Small intestine (tissue), 7 donors: ENCODE results near the gene TNFRSF8. TPM values are rescaled to one million over a fixed set of nuclear protein-coding genes. Genes with fewer than 3 reads are reported as not detected.

ENCODE experiments used
- DNase-seq, 2 donors: peaks; one replicate each; pipeline versions ENCODE4 v3.0.0 to v3.0.0-alpha.2; 2013
- FAIRE-seq: peaks from 2 replicates; lab custom pipeline; 2012; peaks lifted over from hg19 to GRCh38; lab: Jason Lieb, UNC
- H3K27ac ChIP-seq, 3 donors: one replicate each; pipeline ENCODE4 v1.5.1; 2013; ENCODE audit warnings: low read length in 2 of 3, mild to moderate bottlenecking in 2 of 3, control low read depth in 1 of 3, inconsistent platforms in 1 of 3, low read depth in 1 of 3, moderate library complexity in 1 of 3
- H3K27me3 ChIP-seq, 3 donors: one replicate each; pipeline ENCODE4 v1.6.1; 2013; ENCODE audit warnings: low read length in 3 of 3, inconsistent platforms in 1 of 3; ENCODE audit not compliant: control insufficient read depth in 3 of 3, insufficient read depth in 3 of 3
- H3K36me3 ChIP-seq, 3 donors: one replicate each; pipeline ENCODE4 v1.6.1; 2013; ENCODE audit warnings: low read length in 3 of 3, inconsistent platforms in 1 of 3, low read depth in 1 of 3, mild to moderate bottlenecking in 1 of 3, moderate library complexity in 1 of 3; ENCODE audit not compliant: control insufficient read depth in 3 of 3, insufficient read depth in 2 of 3
- H3K4me1 ChIP-seq, 3 donors: one replicate each; pipeline ENCODE4 v1.6.1; 2013; ENCODE audit warnings: low read length in 2 of 3, inconsistent platforms in 1 of 3, low read depth in 1 of 3, mild to moderate bottlenecking in 1 of 3, moderate library complexity in 1 of 3; ENCODE audit not compliant: control insufficient read depth in 3 of 3, insufficient read depth in 2 of 3
- H3K4me3 ChIP-seq, 3 donors: one replicate each; pipeline ENCODE4 v1.5.1; 2013; ENCODE audit warnings: low read length in 3 of 3, control low read depth in 1 of 3, inconsistent platforms in 1 of 3, low read depth in 1 of 3, mild to moderate bottlenecking in 1 of 3, moderate library complexity in 1 of 3
- H3K9me3 ChIP-seq, 2 donors: one replicate each; pipeline ENCODE4 v1.6.1; 2013; ENCODE audit warnings: low read depth in 1 of 2, low read length in 1 of 2; ENCODE audit not compliant: control insufficient read depth in 2 of 2, insufficient read depth in 1 of 2
- WGBS, 3 donors: extraction: QIAGEN DNeasy Blood & Tissue Kit; methylation state at CpG; one replicate each; pipeline ENCODE4 v1.1.7; 2013; 5-methylcytosine and 5-hydroxymethylcytosine counted together
- polyA plus RNA-seq, 4 donors: library from polyadenylated mRNA; stranded (reverse) in 3 of 4; unstranded in 1 of 4; fragments of 200-250 nt in 3 of 4; fragments of 120-200 nt in 1 of 4; gene quantifications; one replicate each; pipeline versions ENCODE4 v1.2.1 to v1.2.3, GENCODE V29; 2013
- donor health status: healthy with polysubstance abuse.
- donor health status: control.
- donor health status: control.
- donor health status: Bipolar disorder and iron deficiency.
- donor health status: healthy.

Gene TNFRSF8
- polyA plus RNA-seq, 4 donors: 0.10 to 2.1 (median 0.54) TPM; not detected in 1

GRCh38 chr1:12173631-12174121 is 110.6 kb downstream of the TNFRSF8 start:
- DNase-seq (peak in 1 of 2 donors; percentile 74), FAIRE-seq (no peak)
- H3K27ac ChIP-seq: peak overlapping the region; percentile 28 to 72 (median 56)
- no peaks in the 10 kb centered on the region for H3K27me3 ChIP-seq
- H3K36me3 ChIP-seq: peaks cover 0 to 27% (median 0%) of the 10 kb centered on the region in 3 donors
- no peak overlapping the region for H3K4me3 ChIP-seq
- 45 to 77% (median 55%) methylated on average over 10 to 11 of the region's 11 CpGs for WGBS, 3 donors
- no peaks in the 10 kb centered on the region for H3K9me3 ChIP-seq
- H3K4me1 ChIP-seq: peaks cover 3 to 20% (median 8%) of the 10 kb centered on the region in 3 donors

- no peak overlapping the region for H3K4me3 ChIP-seq
- H3K4me1 ChIP-seq: peaks cover 3 to 20% (median 3%) of the 10 kb centered on the region in 3 donors
- H3K9me3 ChIP-seq: no peaks in the 10 kb centered on the region
- peaks cover 0 to 29% (median 0%) of the 10 kb centered on the region in 3 donors for H3K36me3 ChIP-seq
- H3K27ac ChIP-seq: peak overlapping the region; percentile 41 to 65 (median 50)
- WGBS, 3 donors: 63 to 82% (median 68%) methylated on average over 16 to 17 of the region's 17 CpGs
- no peaks in the 10 kb centered on the region for H3K27me3 ChIP-seq
- FAIRE-seq: no peak
- DNase-seq: peak in 1 of 2 donors; percentile 62
Observed at GRCh38 chr1:12174924-12175810, 112.1 kb downstream of the TNFRSF8 start.

GRCh38 chr1:12176298-12177118 is 113.4 kb downstream of the TNFRSF8 start:
- H3K9me3 ChIP-seq: no peaks in the 10 kb centered on the region
- WGBS, 3 donors: 79 to 82% (median 81%) methylated on average over 6 of the region's 6 CpGs
- no peak overlapping the region for H3K4me3 ChIP-seq
- DNase-seq: no peak
- H3K27ac ChIP-seq: peak overlapping the region in 1 of 3 donors; percentile 0
- no peak for FAIRE-seq
- H3K4me1 ChIP-seq: peaks cover 3 to 23% (median 3%) of the 10 kb centered on the region in 3 donors
- no peaks in the 10 kb centered on the region for H3K27me3 ChIP-seq
- peaks cover 3 to 38% (median 5%) of the 10 kb centered on the region in 3 donors for H3K36me3 ChIP-seq

- 78 to 88% (median 80%) methylated on average over 24 of the region's 24 CpGs for WGBS, 3 donors
- Histone ChIP-seq H3K27ac (peak overlapping the region in 1 of 3 donors; percentile 79), H3K4me1 (peaks cover 3 to 23% (median 3%) of the 10 kb centered on the region in 3 donors), H3K4me3 (no peak overlapping the region), H3K9me3 (no peaks in the 10 kb centered on the region), H3K36me3 (peaks cover 3 to 37% (median 5%) of the 10 kb centered on the region in 3 donors), H3K27me3 (no peaks in the 10 kb centered on the region)
- FAIRE-seq (no peak), DNase-seq (no peak)
Observed at GRCh38 chr1:12177156-12177998, 114.3 kb downstream of the TNFRSF8 start.

- Histone ChIP-seq H3K4me1 (peaks cover 0 to 23% (median 3%) of the 10 kb centered on the region in 3 donors), H3K36me3 (peaks cover 3 to 36% (median 5%) of the 10 kb centered on the region in 3 donors), H3K9me3 (no peaks in the 10 kb centered on the region), H3K27me3 (no peaks in the 10 kb centered on the region), H3K27ac (peak overlapping the region in 1 of 3 donors; percentile 79), H3K4me3 (no peak overlapping the region)
- FAIRE-seq: no peak
- no peak for DNase-seq
- WGBS, 3 donors: 45 to 74% (median 47%) methylated on average over 14 of the region's 14 CpGs
Observed at GRCh38 chr1:12177999-12178441, 114.9 kb downstream of the TNFRSF8 start.

- H3K9me3 ChIP-seq: no peaks in the 10 kb centered on the region
- H3K27me3 ChIP-seq: no peaks in the 10 kb centered on the region
- DNase-seq (no peak), FAIRE-seq (no peak)
- H3K4me3 ChIP-seq: no peak overlapping the region
- 54 to 60% (median 57%) methylated on average over 11 of the region's 11 CpGs for WGBS, 3 donors
- peaks cover 3 to 38% (median 5%) of the 10 kb centered on the region in 3 donors for H3K36me3 ChIP-seq
- peaks cover 0 to 19% (median 3%) of the 10 kb centered on the region in 3 donors for H3K4me1 ChIP-seq
- peak overlapping the region in 1 of 3 donors; percentile 79 for H3K27ac ChIP-seq
Observed at GRCh38 chr1:12178511-12178910, 115.4 kb downstream of the TNFRSF8 start.

GRCh38 chr1:12179111-12179519 is 116.0 kb downstream of the TNFRSF8 start:
- Histone ChIP-seq H3K36me3 (peaks cover 3 to 38% (median 5%) of the 10 kb centered on the region in 3 donors), H3K27me3 (no peaks in the 10 kb centered on the region), H3K4me1 (peaks cover 0 to 22% (median 6%) of the 10 kb centered on the region in 3 donors), H3K27ac (peak overlapping the region in 1 of 3 donors; percentile 79), H3K9me3 (no peaks in the 10 kb centered on the region), H3K4me3 (no peak overlapping the region)
- FAIRE-seq: no peak
- no peak for DNase-seq
- 55 to 90% (median 72%) methylated on average over 16 to 17 of the region's 17 CpGs for WGBS, 3 donors
